OCI-LY1 (cell line): ENCODE measurements around the gene MCU.

Source experiments
- H2AFZ ChIP-seq: fragments of 200-600 bp; sonication (generic), shearing (Covaris generic); 2 replicates; pipeline ENCODE4 v1.6.0; 2014; ENCODE audit warnings: antibody characterized with exemption, mild to moderate bottlenecking, low read length
- H3F3A ChIP-seq: fragments of 200-600 bp; sonication (generic), shearing (Covaris generic); 2 replicates; pipeline ENCODE4 v1.6.0; 2014; ENCODE audit warnings: mild to moderate bottlenecking, antibody characterized with exemption, low read length, moderate library complexity; ENCODE audit not compliant: insufficient read depth
- H3K27ac ChIP-seq: fragments of 200-600 bp; sonication (generic); 2 replicates; pipeline ENCODE4 v1.5.1; 2014; ENCODE audit warnings: low read length, mixed run types, mild to moderate bottlenecking, low read depth; ENCODE audit not compliant: poor library complexity, severe bottlenecking
- H3K27me3 ChIP-seq: fragments of 200-600 bp; sonication (generic); 2 replicates; pipeline ENCODE4 v1.6.0; 2014; ENCODE audit warnings: antibody characterized with exemption, mild to moderate bottlenecking, low read length, moderate library complexity; ENCODE audit not compliant: insufficient read depth
- H3K36me3 ChIP-seq: fragments of 200-600 bp; sonication (generic); 2 replicates; pipeline ENCODE4 v1.6.1; 2014; ENCODE audit warnings: mild to moderate bottlenecking, antibody characterized with exemption, low read length, moderate library complexity, mixed read lengths; ENCODE audit not compliant: insufficient read depth
- H3K4me1 ChIP-seq: fragments of 200-600 bp; sonication (generic); 2 replicates; pipeline ENCODE4 v1.5.1; 2014; ENCODE audit warnings: mild to moderate bottlenecking, low read length, moderate library complexity; ENCODE audit not compliant: insufficient read depth, severe bottlenecking
- H3K4me2 ChIP-seq: fragments of 200-600 bp; sonication (generic), shearing (Covaris generic); 2 replicates; pipeline ENCODE4 v1.6.1; 2014; ENCODE audit warnings: low read length
- H3K4me3 ChIP-seq: fragments of 200-600 bp; sonication (generic); 2 replicates; pipeline ENCODE4 v1.5.1; 2014; ENCODE audit warnings: low read length, low read depth, mild to moderate bottlenecking, mixed read lengths; ENCODE audit not compliant: poor library complexity, severe bottlenecking
- H3K79me2 ChIP-seq: fragments of 200-600 bp; shearing (Covaris generic); 2 replicates; pipeline ENCODE4 v1.6.1; 2016; ENCODE audit warnings: mixed run types, low read length, mixed read lengths; ENCODE audit not compliant: insufficient read depth
- H3K9ac ChIP-seq: fragments of 200-600 bp; sonication (generic), shearing (Covaris generic); 2 replicates; pipeline ENCODE4 v1.6.1; 2014; ENCODE audit warnings: mild to moderate bottlenecking, low read length, mixed read lengths
- H3K9me2 ChIP-seq: fragments of 200-600 bp; sonication (generic), shearing (Covaris generic); 2 replicates; pipeline ENCODE4 v1.6.1; 2014; ENCODE audit warnings: low read depth, mild to moderate bottlenecking, low read length, mixed read lengths
- H3K9me3 ChIP-seq: fragments of 200-600 bp; shearing (Covaris generic); 2 replicates; pipeline ENCODE4 v1.6.1; 2014; ENCODE audit warnings: low read length, mixed read lengths
- H4K20me1 ChIP-seq: fragments of 200-600 bp; sonication (generic), shearing (Covaris generic); 2 replicates; pipeline ENCODE4 v1.6.0; 2016; ENCODE audit warnings: mild to moderate bottlenecking, low read length; ENCODE audit not compliant: insufficient read depth
- EZH2 ChIP-seq: fragments of 200-600 bp; sonication (generic), shearing (Covaris generic); IDR thresholded peaks from 2 replicates; pipeline ENCODE4 v1.8.0; 2017; ENCODE audit warnings: borderline replicate concordance, mixed run types, mild to moderate bottlenecking, antibody characterized with exemption, low read length, moderate library complexity, mixed read lengths
- TF ChIP-seq, protein P1 (sequence below): fragments of 200-600 bp; sonication (generic), shearing (Covaris generic); IDR thresholded peaks from 2 replicates; pipeline ENCODE4 v1.5.1; 2017; ENCODE audit warnings: mild to moderate bottlenecking, antibody characterized with exemption, low read length, moderate library complexity, mixed read lengths

Gene MCU

DNA sequence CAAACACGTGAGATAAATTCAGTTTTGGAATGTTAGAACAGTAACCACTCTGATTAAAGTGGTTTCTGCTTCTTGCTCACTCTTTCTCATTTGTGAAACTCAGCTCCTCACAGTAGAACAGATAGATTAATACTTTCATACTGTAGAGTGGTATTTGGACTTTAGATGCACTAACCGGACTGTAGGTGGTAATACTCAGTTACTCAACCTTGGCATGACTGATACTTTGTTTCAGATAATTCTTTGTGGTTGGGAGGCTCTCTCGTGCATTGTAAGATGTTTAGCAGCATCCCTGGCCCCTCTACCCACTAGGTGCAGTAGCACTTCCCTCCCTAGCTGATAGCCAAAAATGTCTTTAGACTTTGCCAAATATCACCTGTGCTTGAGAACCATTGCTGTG, 37.6 kb downstream of the MCU start:
- H3K4me1 ChIP-seq: no peaks in the 10 kb centered on the region
- no peak overlapping the region for H2AFZ ChIP-seq
- peaks cover 4% of the 10 kb centered on the region for H3K79me2 ChIP-seq
- no peaks in the 10 kb centered on the region for H3F3A ChIP-seq
- no peaks in the 10 kb centered on the region for H3K9me3 ChIP-seq
- no peaks in the 10 kb centered on the region for H3K27me3 ChIP-seq
- H3K27ac ChIP-seq: no peak overlapping the region
- no peak overlapping the region for H3K9ac ChIP-seq
- TF ChIP-seq EZH2: no peak
- TF ChIP-seq, protein P1, sequence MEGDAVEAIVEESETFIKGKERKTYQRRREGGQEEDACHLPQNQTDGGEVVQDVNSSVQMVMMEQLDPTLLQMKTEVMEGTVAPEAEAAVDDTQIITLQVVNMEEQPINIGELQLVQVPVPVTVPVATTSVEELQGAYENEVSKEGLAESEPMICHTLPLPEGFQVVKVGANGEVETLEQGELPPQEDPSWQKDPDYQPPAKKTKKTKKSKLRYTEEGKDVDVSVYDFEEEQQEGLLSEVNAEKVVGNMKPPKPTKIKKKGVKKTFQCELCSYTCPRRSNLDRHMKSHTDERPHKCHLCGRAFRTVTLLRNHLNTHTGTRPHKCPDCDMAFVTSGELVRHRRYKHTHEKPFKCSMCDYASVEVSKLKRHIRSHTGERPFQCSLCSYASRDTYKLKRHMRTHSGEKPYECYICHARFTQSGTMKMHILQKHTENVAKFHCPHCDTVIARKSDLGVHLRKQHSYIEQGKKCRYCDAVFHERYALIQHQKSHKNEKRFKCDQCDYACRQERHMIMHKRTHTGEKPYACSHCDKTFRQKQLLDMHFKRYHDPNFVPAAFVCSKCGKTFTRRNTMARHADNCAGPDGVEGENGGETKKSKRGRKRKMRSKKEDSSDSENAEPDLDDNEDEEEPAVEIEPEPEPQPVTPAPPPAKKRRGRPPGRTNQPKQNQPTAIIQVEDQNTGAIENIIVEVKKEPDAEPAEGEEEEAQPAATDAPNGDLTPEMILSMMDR: no peak
- no peaks in the 10 kb centered on the region for H4K20me1 ChIP-seq
- no peaks in the 10 kb centered on the region for H3K36me3 ChIP-seq
- no peaks in the 10 kb centered on the region for H3K9me2 ChIP-seq
- H3K4me2 ChIP-seq: no peak overlapping the region
- H3K4me3 ChIP-seq: no peak overlapping the region

DNA sequence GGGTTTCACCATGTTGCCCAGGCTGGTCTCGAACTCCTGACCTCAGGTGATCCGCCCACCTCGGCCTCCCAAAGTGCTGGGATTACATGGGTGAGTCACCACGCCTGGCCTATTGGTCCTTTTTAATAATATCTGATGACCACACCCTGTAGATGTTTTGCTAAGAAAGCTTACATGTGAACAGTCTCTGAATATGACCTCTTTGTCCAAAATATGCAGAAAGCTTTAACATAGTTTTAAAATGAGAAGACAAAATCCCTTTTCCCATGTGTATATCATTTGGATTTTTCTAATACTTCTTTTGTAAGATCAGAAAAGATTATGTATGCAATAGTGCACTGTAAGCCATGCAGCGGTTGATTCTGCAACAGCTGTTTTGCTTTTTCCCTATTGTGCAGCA, 38.5 kb downstream of the MCU start:
- TF ChIP-seq, protein P1: no peak
- no peak for TF ChIP-seq EZH2
- H3K4me2 ChIP-seq: no peak overlapping the region
- H3K79me2 ChIP-seq: peaks cover 4% of the 10 kb centered on the region
- H3K27me3 ChIP-seq: no peaks in the 10 kb centered on the region
- no peaks in the 10 kb centered on the region for H4K20me1 ChIP-seq
- no peak overlapping the region for H3K9ac ChIP-seq
- no peak overlapping the region for H3K4me3 ChIP-seq
- H3K9me2 ChIP-seq: no peaks in the 10 kb centered on the region
- no peaks in the 10 kb centered on the region for H3F3A ChIP-seq
- no peak overlapping the region for H3K27ac ChIP-seq
- H3K36me3 ChIP-seq: no peaks in the 10 kb centered on the region
- H2AFZ ChIP-seq: no peak overlapping the region
- H3K4me1 ChIP-seq: no peaks in the 10 kb centered on the region
- no peaks in the 10 kb centered on the region for H3K9me3 ChIP-seq

DNA sequence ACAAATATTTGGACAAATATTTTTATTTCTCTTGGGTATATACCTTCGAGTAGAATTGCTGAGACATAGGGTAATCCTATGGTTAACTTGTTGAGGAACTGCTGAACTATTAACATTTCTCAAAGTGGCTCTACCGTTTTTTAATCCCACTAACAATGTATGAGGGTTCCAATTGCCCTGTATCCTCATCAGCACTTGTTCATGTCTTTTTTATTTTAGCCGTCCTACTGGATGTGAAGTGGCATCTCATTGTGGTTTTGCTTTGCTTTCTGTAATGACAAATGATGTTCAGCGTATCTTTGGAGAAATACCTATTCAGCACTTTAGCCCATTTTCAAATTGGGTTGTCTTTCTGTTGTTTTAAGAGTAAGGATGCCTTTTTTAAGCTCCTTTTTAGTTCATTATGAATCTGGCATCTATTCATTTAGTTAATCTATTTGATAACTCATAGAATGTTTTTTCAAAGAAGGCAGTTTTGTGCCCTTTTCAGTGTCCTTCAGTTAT, 40.0 kb downstream of the MCU start:
- Histone ChIP-seq H3F3A (no peaks in the 10 kb centered on the region), H3K4me2 (no peak overlapping the region), H3K9me2 (no peaks in the 10 kb centered on the region), H3K36me3 (no peaks in the 10 kb centered on the region), H3K9me3 (no peaks in the 10 kb centered on the region), H3K79me2 (peaks cover 6% of the 10 kb centered on the region), H3K27ac (no peak overlapping the region), H3K9ac (no peak overlapping the region), H3K4me1 (peaks cover 5% of the 10 kb centered on the region), H3K27me3 (no peaks in the 10 kb centered on the region), H2AFZ (no peak overlapping the region), H3K4me3 (no peak overlapping the region), H4K20me1 (no peaks in the 10 kb centered on the region)
- TF ChIP-seq, protein P1: no peak
- TF ChIP-seq EZH2: no peak
